LNCAP (cell line): ENCODE results near the gene CTSO.

Source experiments
- CTCF ChIP-seq: fragments of 450-650 bp; IDR thresholded peaks from 2 replicates; pipeline ENCODE4 v1.5.1; 2017; ENCODE audit warnings: mild to moderate bottlenecking

Gene CTSO

DNA sequence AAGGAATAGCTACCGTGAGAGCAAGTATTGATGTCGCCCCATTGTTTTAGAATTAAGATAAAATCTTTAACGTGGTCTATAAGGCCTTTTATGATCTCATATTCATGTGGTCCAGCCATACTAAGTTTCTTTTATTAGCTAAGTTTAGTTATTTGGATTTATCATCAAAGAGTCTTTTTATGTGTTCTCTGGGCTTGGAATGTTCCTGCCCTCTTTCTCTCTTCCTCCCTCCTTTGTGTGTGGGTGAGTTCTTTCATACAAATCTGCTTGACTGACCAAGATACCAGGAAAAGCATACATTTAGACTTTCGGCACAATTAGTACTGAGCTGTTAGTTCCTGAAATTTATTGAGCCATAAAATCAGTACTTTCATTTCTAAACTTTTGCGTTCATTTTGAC lies 38.9 kb downstream of the CTSO start:
- TF ChIP-seq CTCF = no peak

DNA sequence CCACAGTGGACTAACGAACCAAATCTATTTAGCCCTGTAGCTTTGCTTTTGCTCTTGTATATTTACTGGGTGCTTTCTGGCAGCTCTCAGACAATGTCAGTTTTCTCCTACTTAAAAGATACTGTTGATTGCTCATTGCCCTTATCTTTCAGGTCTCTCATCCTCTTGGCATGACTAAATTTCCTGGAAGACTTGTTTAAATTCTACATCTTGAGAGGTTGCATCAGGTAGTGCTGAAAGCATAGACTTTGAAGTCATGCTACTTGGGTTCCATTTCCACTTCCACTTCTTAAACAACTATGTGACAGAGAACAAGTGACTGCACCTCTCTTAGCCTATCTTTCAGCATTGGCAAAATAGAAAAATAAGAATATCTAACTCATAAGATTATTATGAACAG lies 41.8 kb downstream of the CTSO start:
- no peak for TF ChIP-seq CTCF

DNA sequence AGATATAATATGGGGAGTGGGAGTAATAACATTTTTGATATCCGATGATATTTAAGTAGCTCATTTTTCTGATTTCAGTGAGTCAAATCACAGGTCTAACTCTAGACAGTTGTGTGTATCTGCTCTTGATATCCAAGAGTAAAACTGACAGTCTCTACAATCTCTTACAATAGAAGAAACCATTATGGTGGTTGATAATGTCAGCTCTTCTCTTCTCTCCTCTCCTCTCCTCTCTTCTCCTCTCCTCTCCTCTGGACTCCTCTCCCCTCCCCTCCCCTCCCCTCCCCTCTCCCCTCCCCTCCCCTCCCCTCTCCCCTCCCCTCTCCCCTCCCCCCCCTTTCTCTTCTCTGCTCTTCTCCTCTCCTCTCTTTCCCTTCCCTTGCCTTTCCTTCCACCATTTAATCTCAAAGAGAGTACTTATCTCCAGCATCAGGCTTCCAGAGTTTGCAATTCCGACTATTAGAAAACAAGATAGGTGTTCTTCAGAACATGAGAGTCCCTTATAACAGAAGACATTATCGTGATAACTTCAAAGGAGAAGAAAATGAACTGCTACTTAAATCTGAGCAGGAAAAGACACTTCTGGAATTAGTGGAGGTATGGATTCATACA lies 43.9 kb downstream of the CTSO start:
- TF ChIP-seq CTCF = no peak

DNA sequence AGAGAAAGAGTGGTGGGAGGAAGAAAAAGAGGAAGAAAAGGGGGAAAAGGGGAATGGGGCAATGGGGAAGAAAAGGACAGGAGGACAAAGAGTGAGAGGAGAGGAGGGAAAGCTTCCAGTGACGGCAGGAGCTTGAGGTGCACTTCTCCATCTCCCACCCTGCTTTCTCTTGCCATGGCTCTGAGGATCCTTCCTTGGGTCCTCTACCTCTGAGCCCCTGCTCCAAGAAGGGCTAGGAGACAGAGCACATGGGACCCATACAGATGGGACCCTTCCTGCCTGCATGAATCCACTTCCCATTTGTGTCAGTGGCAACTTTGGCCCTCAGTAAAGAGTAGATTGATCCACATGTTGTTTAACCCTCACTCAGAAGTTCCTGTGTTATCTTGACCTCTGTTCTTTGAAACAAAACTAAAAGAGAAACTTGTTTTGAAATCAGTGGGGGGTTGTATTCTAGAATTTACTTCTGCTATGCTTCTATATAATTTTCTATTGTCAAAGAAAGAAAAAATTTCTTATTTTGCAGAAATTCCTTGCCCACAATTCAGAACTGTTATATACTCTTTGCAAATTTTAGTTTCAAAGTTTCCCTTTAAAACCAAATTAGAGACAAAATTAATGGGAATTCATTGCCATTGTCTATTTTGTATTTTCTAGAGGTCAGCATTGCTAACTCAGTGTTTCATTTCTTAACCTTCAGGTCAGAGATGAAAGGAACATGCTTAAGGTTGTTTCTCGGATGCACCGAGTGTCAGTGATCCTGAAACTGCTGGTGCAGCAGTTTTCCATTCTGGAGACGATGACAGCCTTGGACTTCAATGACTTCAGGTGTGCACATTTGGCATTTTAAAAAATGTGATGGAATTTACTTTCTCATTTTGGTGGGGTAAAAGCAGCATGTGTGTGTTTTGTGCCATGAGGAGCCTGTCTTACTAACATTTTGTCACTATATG lies 45.2 kb downstream of the CTSO start:
- no peak for TF ChIP-seq CTCF

DNA sequence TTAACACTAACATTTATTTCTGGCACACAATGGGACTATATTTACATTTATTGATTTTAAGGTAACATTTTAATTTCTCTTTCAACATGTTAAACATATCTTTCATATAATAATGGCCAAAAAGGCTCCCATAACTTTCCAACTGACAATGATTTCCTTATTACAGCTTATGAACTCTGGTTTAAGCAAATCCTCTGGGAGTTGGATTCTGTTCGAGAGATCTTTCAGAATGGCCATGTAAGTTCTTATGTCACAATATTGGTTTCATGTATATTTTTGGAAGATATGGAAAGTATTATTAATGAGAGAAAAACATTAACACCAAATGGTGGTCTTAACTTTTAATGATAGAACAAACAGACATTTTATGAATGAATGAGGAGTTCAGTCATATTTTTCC lies 46.1 kb downstream of the CTSO start:
- no peak for TF ChIP-seq CTCF

- no peak for TF ChIP-seq CTCF
These were observed 47.0 kb downstream of the CTSO start for GRCh38 chr4:155906554-155907247.

GRCh38 chr4:155904331-155904730 lies 49.3 kb downstream of the CTSO start:
- no peak for TF ChIP-seq CTCF
